Measurements from ENCODE around the gene EEF1A2.

Gene EEF1A2

DNA sequence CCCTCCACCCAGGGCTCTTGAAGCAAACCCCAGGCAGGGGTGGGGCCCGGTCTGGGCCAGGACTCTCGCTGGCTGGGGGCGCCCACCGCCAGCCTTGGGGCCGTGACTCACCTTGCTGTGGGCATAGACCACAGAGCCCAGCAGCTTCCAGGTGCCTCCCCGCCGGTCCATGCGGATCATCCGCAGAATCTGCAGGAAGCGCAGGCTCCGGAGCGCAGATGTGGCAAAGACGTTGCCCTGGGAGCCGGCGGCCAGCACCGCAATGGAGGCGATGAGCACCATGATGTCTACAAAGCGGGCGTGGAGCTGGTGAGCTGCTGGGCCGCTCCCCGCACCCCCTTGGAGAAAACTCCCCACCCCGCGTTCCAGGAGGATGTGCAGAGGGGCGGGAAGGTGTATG, 54.3 kb downstream of the EEF1A2 start:
- H3K4me3 ChIP-seq (replicated peaks in 1 of 2; ENCODE audit: low read depth in 2 of 2, low read length in 2 of 2), result no peak overlapping the region
- TF ChIP-seq, protein P1, sequence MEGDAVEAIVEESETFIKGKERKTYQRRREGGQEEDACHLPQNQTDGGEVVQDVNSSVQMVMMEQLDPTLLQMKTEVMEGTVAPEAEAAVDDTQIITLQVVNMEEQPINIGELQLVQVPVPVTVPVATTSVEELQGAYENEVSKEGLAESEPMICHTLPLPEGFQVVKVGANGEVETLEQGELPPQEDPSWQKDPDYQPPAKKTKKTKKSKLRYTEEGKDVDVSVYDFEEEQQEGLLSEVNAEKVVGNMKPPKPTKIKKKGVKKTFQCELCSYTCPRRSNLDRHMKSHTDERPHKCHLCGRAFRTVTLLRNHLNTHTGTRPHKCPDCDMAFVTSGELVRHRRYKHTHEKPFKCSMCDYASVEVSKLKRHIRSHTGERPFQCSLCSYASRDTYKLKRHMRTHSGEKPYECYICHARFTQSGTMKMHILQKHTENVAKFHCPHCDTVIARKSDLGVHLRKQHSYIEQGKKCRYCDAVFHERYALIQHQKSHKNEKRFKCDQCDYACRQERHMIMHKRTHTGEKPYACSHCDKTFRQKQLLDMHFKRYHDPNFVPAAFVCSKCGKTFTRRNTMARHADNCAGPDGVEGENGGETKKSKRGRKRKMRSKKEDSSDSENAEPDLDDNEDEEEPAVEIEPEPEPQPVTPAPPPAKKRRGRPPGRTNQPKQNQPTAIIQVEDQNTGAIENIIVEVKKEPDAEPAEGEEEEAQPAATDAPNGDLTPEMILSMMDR (IDR thresholded peaks at IDR 0.05; ENCODE audit: low read depth, low read length), result no peak
- no peak for DNase-seq (ENCODE audit: low read depth in 2 of 2)

DNA sequence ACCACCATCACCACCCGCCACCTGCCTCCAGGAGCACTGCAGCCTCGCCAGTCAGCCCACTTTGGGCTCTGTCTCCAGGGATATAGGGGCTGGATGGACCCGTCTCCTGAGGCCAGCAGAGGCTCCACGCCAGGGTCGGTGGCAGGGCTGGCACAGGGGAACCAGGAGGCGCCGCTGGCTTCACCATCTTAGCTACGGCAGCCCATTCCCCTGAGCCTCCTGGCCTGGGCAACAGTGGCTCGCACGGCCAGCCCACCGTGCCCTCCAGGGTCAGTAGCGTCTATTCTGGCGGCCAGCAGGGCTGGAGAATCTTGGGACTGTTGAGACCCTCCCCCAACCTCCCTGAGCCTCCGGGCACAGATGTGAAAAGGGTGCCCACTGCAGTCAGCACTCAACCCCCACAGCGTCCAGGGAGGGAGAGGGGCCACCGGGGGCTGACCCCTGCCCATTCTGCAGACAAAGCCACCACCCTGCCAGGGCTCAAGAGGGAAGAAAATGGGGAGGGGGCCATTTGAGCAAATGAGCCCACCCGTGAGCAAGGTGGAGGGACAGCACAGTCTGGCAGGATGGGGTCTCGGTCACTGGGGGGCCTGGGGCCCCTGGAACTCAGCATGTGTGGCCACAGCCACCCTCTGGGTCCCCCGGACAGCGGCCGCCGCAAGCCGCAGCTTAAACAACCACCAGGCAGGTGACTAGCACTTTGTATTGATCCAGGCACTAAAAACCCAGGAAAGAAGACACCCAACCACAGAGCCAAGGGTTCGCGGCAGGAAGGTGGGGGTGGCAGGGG, 55.1 kb downstream of the EEF1A2 start:
- H3K4me3 ChIP-seq (replicated peaks in 1 of 2; ENCODE audit: low read depth in 2 of 2, low read length in 2 of 2), result no peak overlapping the region
- DNase-seq (ENCODE audit: low read depth in 2 of 2), result no peak
- TF ChIP-seq, protein P1 (IDR thresholded peaks at IDR 0.05; ENCODE audit: low read depth, low read length), result no peak

DNA sequence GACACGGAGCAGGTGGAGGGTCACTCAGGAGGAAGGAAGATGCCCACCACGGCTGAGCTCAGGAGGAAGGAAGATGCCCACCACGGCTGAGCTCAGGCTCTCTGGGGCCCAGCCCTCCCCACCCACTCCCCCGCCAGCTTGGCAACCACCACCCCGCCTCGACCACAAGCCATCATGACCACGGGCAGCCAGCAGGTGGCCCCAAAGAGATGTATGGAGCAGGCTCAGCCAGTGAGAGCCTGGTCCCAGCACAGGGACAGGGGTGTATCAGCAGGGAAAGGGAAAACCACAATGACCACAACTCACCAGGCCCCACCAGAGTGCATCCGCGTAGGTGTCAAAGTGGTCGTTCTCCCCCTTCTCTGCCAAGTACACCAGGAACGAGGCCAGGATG, 56.8 kb downstream of the EEF1A2 start:
- H3K4me3 ChIP-seq (replicated peaks in 1 of 2; ENCODE audit: low read depth in 2 of 2, low read length in 2 of 2), result no peak overlapping the region
- peak; percentile 38 to 40 for DNase-seq (ENCODE audit: low read depth in 2 of 2)
- TF ChIP-seq, protein P1 (IDR thresholded peaks at IDR 0.05; ENCODE audit: low read depth, low read length), result peak; percentile 52

DNA sequence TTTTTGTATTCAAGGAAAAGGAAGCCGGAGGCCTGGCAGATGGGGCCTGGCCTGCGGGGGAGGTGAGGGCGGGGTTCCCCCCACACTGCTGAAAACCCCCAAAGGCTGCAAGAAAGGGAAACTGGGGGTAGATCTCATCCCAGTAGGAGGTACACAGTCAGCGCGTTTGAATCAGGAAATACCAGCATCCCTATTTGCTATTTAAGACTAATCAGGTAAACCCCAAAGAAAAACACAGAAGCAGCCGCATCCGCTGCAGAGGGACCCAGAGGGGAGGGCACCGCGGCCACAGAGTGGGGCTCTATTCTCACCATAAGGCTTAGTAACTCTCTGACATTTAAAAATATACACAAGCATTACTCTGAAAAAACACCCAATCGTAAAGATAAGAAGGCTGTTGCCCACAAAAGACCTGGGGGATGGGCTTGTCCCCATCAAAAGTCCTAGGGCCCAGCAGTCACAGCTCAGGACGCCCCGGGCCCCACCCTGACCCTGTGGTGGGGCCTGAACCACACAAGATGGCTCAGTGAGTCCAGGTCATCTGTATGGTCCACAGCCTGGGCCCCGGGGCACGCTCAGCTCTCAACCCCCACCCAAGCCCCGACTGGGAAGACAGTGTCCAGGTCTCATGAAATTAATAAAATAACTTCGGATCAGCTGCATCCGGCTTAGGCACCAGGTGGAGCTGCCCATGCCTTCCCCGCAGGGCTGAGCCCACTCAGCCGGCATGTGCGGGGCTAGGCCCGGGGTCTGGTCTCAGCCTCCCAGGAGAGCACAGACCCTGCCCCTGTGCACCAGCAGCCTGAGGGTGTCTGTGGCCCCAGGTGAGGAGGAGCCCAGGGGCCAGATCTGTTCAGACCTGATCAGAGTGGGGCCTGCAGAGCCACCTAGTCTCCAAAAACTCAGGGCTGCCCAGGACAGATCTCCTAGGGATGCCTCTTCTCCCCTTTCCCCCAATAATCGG, 57.5 kb downstream of the EEF1A2 start:
- no peak for DNase-seq (ENCODE audit: low read depth in 2 of 2)
- TF ChIP-seq, protein P1 (IDR thresholded peaks at IDR 0.05; ENCODE audit: low read depth, low read length), result no peak
- H3K4me3 ChIP-seq (replicated peaks in 1 of 2; ENCODE audit: low read depth in 2 of 2, low read length in 2 of 2), result no peak overlapping the region

DNA sequence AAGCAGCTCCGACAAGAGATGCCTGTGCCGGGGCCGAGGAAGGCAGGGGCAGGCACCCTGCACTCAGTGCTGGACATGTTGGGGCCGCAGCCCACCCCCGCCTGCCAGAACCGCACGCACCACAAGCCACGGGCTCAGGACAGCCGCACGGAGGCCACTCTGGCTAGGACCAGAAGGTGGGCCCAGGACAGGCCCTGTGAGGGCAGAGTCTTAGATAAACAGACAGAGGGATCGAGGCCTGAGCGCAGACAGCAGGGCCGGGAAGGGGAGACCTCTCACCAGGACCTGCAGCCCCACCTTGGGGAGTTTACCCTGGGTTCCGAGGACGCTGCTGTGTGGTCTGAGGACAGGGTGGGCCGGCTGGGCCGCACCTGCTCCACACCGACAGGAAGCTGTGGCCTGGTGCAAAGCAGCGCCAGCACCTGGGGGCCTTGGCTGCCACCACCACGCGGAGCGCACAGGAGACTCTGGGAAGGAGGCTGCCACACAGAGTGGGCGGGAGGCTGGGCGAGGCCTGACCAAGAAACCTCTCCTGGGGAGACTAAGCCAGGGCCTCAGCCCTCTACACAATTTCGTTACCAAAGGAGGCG, 58.4 kb downstream of the EEF1A2 start:
- TF ChIP-seq, protein P1 (IDR thresholded peaks at IDR 0.05; ENCODE audit: low read depth, low read length), result no peak
- no peak for DNase-seq (ENCODE audit: low read depth in 2 of 2)
- H3K4me3 ChIP-seq (replicated peaks in 1 of 2; ENCODE audit: low read depth in 2 of 2, low read length in 2 of 2), result no peak overlapping the region

DNA sequence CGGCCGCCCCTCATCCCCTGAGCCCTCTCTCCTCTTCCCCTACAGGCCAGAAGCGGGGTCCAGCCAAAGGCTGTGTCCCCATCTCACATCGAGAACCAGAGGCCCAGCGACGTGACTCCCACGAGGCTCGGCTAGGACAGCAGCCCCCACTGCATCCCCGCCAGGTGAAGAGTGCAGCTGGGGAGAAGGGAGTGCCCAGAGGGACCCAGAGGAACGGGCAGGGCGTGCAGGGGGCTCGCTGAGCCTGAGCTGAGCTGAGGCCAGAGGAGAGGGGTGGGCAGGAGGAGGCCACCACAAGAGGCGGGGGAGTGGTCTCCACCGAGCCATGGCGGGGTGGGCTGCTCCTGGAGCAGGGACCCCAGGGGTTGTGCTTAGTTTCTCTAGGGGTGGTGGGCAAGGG, 59.0 kb downstream of the EEF1A2 start:
- no peak for DNase-seq (ENCODE audit: low read depth in 2 of 2)
- TF ChIP-seq, protein P1 (IDR thresholded peaks at IDR 0.05; ENCODE audit: low read depth, low read length), result no peak
- no peak overlapping the region for H3K4me3 ChIP-seq (replicated peaks in 1 of 2; ENCODE audit: low read depth in 2 of 2, low read length in 2 of 2)

All from cardiac fibroblast (primary cell).